SK-N-SH treated with all-trans-retinoic acid at 6 μM for 48 hours (cell line): ENCODE data around the gene PRKAG2.

Experiments
- ARNTL ChIP-seq: fragments of 450-650 bp; formaldehyde crosslinking; IDR thresholded peaks from 2 replicates; pipeline ENCODE4 v1.5.0; 2020; ENCODE audit warnings: low read depth, mild to moderate bottlenecking, moderate library complexity, borderline replicate concordance
- CREB5 ChIP-seq: fragments of 250-450 bp; sonication (Bioruptor Pico); IDR thresholded peaks from 2 replicates; pipeline ENCODE4 v1.5.1; 2020; ENCODE audit warnings: low read depth, mild to moderate bottlenecking, moderate library complexity
- CSRNP3 ChIP-seq: fragments of 250-450 bp; sonication (Bioruptor Pico); IDR thresholded peaks from 2 replicates; pipeline ENCODE4 v1.5.1; 2021; ENCODE audit warnings: mild to moderate bottlenecking, moderate library complexity
- OSR1 ChIP-seq: fragments of 250-450 bp; sonication (Bioruptor Pico); IDR thresholded peaks from 2 replicates; pipeline ENCODE4 v1.8.0; 2022; ENCODE audit warnings: moderate library complexity, mild to moderate bottlenecking, inconsistent platforms
- PATZ1 ChIP-seq: fragments of 250-450 bp; sonication (Bioruptor Pico); IDR thresholded peaks from 2 replicates; pipeline ENCODE4 v1.8.0; 2020; ENCODE audit warnings: mild to moderate bottlenecking, moderate library complexity, borderline replicate concordance
- POU6F1 ChIP-seq: fragments of 250-450 bp; sonication (Bioruptor Pico); IDR thresholded peaks from 2 replicates; pipeline ENCODE4 v1.8.0; 2021; ENCODE audit warnings: low read depth, mild to moderate bottlenecking, moderate library complexity, borderline replicate concordance
- TCF4 ChIP-seq: fragments of 250-450 bp; sonication (Bioruptor Pico); IDR thresholded peaks from 2 replicates; pipeline ENCODE4 v1.8.0; 2021; ENCODE audit warnings: mild to moderate bottlenecking, moderate library complexity, borderline replicate concordance
- ZC3H10 ChIP-seq: fragments of 250-450 bp; sonication (Bioruptor Pico); IDR thresholded peaks from 2 replicates; pipeline ENCODE4 v1.5.1; 2021; ENCODE audit warnings: mild to moderate bottlenecking, moderate library complexity
- ZFP3 ChIP-seq: fragments of 250-450 bp; sonication (Bioruptor Pico); IDR thresholded peaks from 2 replicates; pipeline ENCODE4 v1.5.0; 2020; ENCODE audit warnings: mild to moderate bottlenecking, moderate library complexity
- ZFP30 ChIP-seq: fragments of 450-650 bp; formaldehyde crosslinking; IDR thresholded peaks from 2 replicates; pipeline ENCODE4 v1.5.0; 2022; ENCODE audit warnings: mild to moderate bottlenecking, moderate library complexity
- ZNF70 ChIP-seq: fragments of 450-650 bp; formaldehyde crosslinking; IDR thresholded peaks from 2 replicates; pipeline ENCODE4 v1.5.0; 2020; ENCODE audit warnings: mild to moderate bottlenecking, moderate library complexity

GRCh38 chr7:151719897-151720242 lies 157.0 kb downstream of the PRKAG2 start:
- no peak for TF ChIP-seq ZFP3 (CRISPR knock-in tag)
- no peak for TF ChIP-seq CSRNP3 (CRISPR knock-in tag)
- TF ChIP-seq ZNF70: no peak
- no peak for TF ChIP-seq TCF4 (CRISPR knock-in tag)
- no peak for TF ChIP-seq ZFP30 (CRISPR knock-in tag)
- TF ChIP-seq ZC3H10 (CRISPR knock-in tag): no peak
- no peak for TF ChIP-seq PATZ1 (CRISPR knock-in tag)
- no peak for TF ChIP-seq CREB5
- TF ChIP-seq OSR1 (CRISPR knock-in tag): no peak
- TF ChIP-seq ARNTL: no peak
- no peak for TF ChIP-seq POU6F1 (CRISPR knock-in tag)
